Effector CD8-positive, alpha-beta T cell (primary cell): Measurements from ENCODE around the gene UQCR11.

Experiments
- DNase-seq: peaks from one replicate; lab custom pipeline; 2025; lab: John Stamatoyannopoulos, UW

UQCR11 gene

DNA sequence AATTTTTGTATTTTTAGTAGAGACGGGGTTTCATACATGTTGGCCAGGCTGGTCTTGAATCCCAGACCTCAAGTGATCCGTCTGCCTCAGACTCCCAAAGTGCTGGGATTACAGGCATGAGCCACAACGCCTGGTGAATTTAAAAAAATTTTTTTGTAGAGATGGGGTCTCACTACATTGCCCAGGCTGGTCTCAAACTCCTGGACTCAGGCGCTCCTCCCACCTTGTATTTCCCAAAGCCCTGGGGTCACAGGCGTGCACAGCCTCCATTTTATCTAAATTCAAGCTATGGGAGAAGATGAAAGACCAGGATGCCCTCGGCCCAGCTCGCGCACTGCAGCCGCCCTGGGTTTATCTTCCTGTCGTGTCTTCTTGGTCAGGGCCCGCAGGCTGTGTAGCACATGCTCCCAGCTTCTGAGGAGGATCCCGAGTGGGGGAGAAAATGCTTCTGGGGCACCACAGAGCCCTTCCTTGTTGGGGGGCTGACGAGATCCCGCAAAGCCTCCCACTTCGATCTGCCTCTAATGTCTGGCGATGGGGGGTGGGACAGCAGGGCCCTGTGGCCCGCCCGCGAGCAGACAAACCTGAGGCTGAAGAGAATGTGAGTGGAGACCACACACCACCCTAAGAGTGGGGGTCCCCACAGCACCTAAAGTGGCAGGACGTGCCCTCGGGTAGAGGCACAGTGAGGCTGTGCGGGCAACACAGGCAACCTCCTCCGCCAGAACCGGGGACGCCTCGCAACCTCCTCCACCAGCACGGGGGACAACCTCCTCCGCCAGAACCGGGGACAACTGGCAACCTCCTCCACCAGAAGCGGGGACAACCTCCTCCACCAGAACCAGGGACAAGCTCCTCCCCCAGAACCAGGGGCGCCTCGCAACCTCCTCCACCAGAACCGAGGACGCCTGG lies 31.3 kb upstream of the UQCR11 start:
- DNase-seq: no peak

DNA sequence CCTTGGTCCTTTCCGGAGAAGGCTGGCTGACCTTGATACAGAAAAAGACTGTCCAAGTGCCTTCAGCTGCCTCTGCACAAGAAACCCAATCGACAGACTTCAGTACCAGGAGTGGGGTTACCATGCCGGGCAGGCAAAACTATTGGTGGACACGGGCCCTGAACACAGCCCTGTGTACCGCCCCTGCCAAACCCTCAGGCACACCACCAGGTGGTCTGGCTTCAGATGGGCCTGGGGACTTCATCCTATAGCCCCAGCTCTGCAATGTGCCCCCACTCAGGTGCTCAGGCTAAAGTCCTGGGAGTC lies 29.6 kb upstream of the UQCR11 start:
- no peak for DNase-seq

DNA sequence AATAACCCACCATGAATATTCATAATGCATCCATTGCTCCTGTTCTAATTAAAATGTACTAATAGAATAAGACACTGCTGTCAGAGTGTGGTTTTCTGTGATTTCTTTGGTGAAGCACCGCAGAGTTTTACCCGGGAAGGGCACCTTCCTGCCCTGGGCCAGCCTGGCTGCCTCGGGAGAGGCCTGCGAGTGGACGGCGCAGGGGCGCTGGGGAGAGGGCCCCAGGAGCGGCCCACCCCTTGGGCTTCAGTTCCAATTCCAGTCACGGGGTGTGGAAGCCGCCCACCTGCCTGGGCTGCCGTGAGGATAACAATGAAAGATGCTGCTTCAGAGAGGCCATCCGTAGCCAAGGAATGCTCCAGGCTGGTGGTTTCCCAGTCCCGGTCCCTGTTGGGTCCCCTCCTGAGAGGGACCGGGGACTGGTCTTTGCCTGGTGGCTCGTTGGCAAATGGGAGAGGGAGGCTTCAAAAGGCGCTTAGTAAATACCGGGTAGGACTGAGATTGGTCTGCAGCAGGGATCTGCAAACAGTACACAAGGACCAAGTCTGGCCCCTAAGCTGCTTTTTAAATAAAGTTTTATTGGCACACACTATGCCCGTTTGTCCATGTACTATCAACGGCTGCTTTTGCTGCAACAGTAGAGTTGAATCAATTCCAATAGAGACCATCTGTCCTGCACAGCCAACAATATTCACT lies 29.1 kb upstream of the UQCR11 start:
- no peak for DNase-seq

DNA sequence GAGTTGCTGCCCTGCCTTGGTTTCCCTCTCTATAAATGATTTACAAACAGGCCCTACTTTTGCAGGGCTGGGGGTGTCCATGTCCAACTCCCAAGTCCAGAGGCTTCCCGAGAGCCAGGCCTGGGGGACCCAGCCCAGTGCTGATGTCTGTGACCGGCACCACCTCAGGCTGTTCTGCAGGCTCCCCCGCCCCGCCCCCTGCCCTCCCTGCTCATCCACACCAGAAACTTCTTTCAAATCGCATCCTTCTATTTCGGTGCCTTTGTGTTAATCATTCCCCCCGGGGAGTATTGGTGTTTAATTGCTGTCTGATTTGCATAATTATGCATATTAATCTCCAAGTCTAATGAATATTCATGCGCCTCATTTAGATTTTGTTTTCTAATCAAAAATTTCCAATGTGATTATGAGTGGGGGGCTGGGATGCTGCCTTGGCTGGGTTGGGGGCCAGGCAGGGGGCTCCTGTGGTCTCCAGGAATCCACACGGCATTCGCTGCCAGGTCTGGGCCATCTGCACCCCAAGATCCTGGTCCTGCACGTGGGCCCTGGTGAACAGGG lies 28.1 kb upstream of the UQCR11 start:
- no peak for DNase-seq

DNA sequence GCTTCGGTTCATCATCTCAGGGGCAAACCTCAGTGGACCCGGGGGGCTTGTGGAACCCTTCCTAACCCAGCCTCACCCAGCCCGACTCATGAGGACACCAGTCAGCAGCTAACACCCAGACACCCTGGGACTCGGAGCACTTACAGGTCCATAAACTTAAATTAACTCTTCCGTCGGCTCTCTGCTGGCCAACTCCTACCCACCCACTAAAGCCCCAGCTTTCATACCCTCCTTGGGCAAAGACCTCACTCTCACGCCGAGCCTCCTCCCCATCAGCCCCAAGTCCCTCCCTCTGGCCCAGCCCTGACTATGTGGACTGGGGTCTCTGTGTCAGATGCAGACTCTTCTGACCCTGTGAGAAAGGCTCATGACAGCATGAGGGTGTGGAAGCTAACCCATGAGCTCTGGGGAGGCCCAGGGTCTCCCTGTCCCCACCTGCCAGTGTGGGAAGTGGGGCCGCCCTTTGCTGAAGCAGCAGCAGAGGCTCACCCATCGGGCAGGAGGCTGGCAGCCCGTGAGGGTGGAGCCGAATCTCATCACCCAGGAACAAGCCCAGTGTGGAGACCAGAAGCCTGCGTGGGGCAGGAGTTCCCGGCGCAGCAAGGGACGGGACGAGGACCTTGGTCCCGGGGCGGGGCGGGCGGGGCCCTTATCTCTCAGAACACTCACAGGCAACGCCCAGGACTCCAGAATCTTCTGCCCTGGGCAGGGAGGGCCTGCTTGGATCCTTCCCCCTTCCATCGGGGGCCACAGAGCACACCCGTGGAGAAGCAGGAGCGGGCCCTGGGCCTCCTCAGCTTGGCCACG lies 27.4 kb upstream of the UQCR11 start:
- DNase-seq: no peak

DNA sequence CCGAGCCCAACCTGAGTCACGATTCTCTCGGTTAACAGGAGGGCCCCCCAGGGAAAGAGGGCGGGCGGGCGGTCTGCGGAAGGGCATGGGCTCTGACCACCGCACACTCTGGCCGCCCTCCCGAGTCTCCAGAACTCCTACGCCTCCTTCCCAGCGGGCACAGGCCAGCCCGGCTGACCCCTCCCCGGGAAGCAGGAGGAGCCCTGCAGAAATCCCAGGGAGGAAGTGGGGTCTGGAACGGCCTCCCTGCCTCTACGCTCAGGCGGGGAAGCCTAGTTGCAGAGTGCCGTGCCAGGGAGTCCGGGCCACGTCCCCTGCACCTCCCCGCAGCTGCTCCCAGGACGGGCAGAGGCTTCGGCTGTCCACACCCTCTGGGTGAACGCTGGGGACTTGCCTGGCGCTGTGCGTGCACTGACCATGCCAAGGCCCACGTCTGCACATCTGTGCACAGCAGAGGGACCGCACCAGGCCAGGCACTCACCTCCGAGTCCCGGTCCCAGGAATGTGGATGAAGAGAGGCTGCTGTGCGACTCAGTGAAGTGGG lies 26.4 kb upstream of the UQCR11 start:
- no peak for DNase-seq

DNA sequence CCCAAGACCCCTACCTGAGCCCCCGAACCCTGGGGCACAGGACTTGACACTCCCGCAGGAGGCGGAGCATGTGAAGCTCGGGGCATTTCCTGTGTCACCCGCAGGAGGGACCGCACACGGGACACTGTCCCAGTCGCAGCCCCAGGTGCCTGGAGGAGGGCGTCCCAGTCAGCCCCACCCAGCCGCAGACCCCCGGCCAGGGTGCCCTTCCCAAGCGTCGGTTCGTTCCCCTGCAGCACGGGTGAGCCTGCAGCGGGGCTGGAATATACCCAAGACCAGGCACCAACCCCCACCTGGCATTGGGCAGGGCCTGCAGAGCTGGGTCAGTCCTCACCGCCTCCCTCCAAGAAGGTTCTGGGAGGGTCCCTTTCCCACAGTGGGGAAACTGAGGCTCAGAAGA lies 25.5 kb upstream of the UQCR11 start:
- DNase-seq: no peak

DNA sequence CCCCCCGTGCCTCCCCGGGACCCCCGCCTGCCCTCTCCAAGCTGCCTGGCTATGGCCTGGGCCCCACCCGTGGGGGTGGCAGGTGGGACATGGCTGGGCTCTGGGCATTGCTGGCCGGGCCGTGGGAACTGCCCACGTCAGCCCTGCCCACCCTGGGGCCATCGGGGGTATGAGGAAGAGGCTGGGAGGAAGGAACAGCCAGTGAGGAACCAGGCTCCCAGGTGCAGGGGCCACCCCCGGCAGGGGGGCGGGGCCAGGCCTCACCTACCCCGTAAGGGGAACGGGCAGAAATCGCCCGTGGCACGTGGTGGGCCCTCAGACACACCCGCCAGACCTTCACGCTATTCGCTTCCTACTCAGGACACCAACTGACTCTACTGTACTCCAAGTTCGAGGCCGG lies 24.8 kb upstream of the UQCR11 start:
- no peak for DNase-seq

DNA sequence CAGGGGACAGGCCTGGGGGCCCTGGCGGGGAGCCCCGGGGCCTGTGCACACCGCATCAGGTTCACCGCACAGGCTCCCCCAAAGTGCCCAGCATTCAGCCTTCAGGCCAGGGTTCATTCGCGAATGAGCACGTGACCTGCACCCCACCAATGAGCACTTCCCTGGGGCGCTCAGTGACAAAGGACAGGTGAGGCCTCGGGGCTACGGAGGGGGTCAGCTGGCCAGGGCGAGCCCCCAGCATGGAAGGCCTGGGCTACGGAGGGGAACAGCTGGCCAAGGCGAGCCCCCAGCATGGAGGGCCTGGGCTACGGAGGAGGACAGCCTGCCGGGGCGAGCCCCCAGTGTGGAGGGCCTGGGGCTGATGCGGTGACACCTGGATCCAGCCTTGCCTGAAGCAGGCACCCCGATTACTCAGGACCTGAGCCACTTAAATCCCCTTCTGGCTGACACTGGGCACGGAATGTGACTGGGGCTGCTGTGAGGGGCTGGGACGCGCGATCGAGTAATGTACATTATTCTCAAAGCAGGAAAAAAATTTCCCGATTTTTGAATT lies 24.1 kb upstream of the UQCR11 start:
- no peak for DNase-seq

DNA sequence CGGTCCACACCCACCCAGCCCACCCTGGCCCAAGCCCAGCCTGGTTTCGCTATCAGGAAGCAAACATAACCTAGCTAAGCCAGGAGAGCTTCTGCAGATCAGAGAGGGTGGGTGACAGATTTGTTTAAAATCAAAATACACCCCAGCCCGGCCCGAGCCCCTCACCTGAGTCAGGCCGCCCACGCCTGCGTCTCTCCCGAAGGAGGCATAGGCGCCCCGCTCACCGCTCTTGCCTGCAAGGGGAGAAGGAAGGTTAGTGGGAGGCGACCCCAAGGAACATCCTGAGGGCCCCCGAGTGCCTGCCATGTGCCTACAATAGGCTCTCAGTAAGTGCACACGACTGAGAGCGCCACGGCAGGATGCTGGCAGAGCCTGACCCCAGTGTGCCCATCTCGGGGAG lies 21.9 kb upstream of the UQCR11 start:
- DNase-seq: no peak

DNA sequence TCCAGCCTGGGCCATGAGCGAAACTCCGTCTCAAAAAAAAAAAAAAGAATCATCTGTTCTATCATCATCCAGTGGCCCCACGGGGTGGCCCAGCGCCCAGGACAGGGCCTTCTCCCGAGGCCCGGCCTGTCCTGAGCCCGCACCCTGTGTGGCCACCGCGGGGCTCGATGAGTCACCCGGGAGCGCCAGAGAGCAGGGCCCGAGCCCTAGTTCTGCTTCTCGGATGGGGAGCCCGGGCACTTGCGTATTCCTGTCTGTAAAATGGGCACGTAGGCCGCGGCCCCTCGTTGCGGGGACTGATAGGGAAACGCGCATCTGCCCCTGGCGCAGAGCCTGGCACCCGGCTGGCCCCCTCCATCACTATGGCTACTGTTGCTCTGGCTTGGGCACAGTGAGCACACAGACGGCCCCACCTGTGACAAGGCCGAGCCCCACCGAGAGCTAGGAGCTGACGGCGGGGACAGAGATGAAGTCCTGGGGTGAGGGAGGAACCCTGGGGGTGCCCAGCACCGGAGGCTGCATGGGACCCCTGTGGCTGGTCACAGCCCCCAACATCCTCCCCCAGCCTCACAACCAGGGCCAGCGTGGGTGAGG lies 21.3 kb upstream of the UQCR11 start:
- no peak for DNase-seq

DNA sequence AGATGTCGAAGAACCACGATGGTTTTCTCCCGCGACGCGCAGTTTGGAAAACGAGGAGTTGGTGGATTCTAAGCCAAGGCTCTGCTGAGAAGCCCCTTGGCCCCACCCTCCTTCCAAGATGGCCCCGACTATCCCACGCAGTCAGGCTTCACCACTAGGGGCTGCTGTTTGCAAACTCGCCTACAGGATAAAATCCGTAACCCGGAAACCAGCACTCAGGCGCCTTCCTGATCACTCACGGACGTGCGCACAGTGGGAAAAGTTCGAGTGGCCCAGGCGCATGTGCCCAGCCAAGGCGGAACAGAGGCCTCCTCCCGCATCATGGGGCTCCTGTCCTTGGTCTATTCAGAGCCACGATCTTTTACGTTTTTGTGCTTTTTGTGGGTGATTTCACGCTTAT lies 19.2 kb upstream of the UQCR11 start:
- DNase-seq: peak; percentile 47

DNA sequence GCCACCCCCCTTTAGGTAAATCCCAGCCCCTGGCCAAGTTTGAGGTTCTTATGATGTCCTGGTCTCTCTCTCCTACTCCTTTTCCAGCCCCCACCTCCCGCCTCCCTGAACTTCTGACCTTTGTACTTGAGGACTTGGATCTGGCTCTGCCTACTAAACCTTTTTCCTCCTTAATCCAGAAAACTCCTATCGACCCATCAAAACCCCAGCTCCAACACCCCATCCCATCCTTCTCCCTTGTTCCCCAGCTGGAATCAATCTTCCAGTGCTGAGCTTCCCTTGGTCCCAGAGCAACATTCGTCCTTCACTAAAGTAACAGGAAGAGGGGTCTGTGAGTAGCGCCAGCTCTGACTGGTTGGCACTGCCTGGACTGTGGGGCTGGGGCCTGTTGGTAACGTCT lies 17.3 kb upstream of the UQCR11 start:
- no peak for DNase-seq

DNA sequence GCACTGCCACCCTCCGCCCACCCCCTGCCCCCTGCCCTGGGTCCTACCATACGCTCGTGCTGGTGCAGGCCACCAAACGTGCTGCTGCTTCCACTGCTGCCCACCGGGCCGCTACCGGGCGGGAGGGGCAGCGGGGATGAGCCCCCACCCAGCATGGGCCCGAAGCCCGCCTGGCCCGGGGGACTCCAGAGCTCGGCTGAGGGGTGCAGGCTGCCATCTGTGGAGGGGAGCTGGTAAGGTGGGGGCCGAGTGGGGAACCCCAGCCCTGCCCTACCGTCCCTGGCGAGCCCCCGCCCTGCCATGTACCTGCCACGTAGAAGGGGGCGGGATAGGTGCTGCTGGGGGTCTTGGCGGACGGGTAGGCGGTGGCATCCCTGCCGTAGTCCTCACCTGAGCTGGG lies 16.7 kb upstream of the UQCR11 start:
- DNase-seq: no peak

DNA sequence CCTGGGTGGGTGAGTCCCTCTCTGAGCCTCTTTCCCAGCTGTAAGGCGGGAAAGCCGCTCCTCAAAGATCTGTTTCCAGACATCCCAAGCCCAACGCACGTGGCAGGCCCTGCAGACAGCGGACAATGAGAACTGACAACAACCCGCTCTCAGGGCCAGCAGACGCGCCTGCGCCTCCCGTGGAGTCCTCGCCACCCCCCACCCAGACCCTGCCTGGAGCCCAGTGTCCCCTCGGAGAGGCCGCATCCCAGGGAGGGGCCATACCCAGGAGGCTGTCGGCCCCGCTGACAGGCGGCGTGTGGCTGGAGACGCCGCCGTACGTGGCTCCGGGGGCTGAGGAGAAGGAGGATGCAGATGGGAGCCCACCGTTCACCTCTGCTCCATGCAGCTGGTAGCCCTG lies 16.3 kb upstream of the UQCR11 start:
- no peak for DNase-seq

DNA sequence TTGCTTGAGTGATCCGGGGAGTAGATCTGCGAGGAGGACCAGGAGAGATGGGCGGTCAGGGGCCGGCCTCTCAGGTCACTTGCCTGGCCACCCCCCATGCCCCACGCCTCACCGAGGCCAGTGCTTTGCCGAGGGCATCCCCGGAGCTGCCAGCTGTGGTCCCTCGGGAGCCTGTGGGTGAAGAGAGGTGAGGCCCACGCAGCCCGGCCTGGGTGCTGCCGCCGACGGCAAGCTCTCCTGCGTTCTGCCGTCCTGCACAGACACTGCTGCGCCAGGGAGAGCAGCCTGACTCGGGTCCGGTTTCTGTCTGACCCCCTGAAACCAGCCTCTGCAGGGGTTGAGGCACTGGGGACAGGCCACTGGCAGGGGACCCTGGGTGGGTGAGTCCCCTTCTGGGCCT lies 15.8 kb upstream of the UQCR11 start:
- DNase-seq: no peak

DNA sequence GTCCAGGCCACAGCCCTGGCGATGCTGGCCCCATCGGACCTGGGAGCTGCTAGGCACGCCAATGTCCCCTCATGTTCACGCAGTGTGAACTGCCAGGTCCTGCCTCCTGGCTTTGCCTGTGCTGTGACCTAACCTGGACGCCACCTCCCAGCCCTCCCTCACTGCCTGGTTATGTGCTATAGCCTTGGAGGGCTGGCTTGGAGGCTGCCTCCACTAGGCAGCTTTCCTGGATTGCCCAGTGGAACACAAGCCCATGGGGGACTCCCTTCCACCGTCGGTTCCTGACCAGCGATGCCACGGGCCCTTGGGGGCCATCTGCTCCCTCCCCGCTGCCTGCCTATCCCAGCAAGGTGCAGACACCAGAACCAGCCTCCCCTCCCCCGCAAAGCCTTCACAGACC lies 15.2 kb upstream of the UQCR11 start:
- no peak for DNase-seq

DNA sequence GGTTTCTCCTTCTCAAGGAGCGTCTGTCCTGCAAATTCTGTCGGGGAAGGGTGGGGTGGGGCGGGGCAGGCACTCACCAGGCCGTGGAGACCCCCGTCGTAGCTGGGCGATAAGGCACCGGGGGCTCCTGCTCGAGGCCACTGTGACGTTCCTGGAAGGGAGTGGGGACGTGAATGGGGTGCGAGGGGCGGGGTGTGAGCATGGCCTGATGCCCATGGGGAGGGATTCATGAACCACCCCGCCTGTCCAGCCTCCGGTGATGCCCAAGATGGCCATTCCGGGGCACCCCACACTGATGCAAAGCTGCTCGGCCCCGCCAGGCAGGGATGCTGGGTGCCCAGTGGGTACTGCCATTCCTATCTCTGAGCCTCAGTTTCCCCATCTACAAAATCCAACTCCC lies 14.4 kb upstream of the UQCR11 start:
- no peak for DNase-seq

DNA sequence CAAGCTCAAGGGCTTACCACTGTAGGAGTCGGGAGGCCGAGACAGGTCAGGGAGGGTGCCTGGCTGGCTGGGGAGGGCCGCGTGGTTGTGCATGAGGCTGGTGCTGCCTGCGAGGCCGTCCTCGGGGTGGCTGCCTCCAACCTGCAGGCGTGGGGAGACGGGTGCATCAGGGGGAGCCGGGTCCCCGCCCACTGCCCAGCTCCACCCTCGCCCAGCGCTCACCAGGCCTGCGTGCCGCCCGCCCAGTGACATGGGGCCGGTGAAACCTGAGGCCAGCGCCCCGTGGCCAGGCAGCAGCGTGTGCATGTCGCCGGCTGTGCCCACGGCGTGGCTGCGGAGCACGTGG lies 13.8 kb upstream of the UQCR11 start:
- no peak for DNase-seq

DNA sequence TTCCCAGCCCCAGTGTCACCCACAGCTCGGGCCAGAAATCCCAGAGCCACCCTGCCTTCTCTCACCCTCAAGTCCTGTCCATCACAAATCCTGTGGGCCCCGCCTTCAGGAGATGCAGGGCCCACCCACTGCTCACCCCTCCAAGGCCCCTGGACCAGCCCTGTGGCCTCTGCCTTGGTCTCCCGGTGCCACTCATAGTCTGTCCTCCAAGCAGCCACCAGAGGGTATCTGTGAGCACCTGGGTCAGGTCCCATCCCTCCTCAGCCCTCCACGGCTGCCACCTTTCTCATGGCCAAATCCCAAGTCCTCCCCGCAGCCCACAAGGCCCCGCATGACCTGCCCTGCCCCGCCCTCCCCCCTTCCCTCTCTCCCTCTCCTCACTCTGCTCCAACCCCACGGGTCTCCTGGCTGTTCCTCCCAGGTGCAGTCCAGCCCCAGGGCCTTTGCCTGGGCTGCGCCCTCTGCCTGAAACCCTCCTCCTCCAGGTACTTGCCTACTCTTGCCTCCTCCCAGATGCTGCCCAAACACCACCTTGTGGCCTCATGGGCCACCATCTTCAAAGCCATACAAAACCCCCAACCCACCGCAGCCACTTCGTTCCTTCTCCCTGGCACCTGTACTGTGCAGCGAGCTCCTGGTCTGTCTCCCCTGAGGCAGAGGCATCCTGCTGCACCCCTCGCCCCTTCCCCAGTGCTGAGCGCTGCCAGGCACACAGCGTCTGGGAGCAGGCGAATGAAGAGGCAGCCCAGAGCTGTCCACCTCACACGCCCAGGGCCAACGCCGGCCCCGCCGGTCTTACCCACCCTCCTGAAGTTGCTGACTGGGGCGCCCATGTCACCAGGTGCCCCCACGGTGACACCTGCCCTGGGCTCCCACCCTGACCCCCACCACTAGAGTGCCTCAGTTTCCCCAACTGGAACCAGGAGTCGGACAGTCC lies 13.2 kb upstream of the UQCR11 start:
- no peak for DNase-seq

DNA sequence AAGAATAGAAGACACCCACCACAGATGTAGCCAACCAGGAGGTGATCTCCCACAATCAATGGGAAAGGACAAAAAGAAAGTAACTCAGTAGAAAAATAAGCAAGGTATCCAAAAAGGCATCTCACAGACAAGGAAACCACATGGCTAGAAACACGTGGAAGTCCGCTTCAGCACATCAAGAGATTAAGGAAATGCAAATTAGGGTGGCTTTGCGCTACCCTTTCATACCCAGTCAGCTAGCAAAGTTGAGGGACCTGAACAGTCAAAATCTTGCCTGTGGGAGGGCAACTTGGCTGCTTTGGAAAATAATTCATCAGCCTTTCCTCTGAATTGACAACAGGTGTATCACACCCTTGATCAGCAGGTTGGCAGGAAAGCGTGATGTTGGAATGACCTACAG lies 11.6 kb upstream of the UQCR11 start:
- no peak for DNase-seq
